Measurements from ENCODE around the gene CCR4.

DNA sequence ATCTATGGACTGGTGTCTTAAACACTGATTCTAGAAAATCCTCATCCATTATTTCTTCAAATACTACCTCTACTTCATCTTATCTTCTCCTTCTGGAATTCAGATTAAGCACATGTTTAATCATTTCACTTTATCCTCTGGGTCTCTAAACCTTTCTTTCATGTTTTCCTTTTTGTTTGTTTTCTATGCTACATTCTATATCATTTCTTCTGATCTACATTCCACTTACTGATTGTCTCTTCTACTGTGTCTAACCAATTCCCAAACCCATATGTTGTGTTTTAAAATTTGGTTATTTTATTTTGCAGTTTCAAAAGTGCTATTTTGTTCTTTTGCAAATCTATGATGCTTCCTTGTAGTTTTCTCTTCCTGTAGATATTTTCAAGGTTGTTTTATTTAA is 31.7 kb downstream of the CCR4 start:
- no peak for TF ChIP-seq RELA (CRISPR knock-in tag; IDR thresholded peaks at IDR 0.05)
- TF ChIP-seq SOX5 (CRISPR knock-in tag; IDR thresholded peaks at IDR 0.05; ENCODE audit: borderline replicate concordance): no peak
- TF ChIP-seq, protein P1, sequence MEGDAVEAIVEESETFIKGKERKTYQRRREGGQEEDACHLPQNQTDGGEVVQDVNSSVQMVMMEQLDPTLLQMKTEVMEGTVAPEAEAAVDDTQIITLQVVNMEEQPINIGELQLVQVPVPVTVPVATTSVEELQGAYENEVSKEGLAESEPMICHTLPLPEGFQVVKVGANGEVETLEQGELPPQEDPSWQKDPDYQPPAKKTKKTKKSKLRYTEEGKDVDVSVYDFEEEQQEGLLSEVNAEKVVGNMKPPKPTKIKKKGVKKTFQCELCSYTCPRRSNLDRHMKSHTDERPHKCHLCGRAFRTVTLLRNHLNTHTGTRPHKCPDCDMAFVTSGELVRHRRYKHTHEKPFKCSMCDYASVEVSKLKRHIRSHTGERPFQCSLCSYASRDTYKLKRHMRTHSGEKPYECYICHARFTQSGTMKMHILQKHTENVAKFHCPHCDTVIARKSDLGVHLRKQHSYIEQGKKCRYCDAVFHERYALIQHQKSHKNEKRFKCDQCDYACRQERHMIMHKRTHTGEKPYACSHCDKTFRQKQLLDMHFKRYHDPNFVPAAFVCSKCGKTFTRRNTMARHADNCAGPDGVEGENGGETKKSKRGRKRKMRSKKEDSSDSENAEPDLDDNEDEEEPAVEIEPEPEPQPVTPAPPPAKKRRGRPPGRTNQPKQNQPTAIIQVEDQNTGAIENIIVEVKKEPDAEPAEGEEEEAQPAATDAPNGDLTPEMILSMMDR (CRISPR knock-in tag; IDR thresholded peaks at IDR 0.05): no peak
- no peak for TF ChIP-seq SIN3A (IDR thresholded peaks at IDR 0.05; ENCODE audit: borderline replicate concordance, low read depth, low read length)

All from HepG2 (cell line).